Dendritic cell treated with granulocyte-macrophage colony-stimulating factor and Interleukin-4, amounts not matched to agents 40 ng/mL and 50 ng/mL, for 4 days (primary cell): ENCODE data around the gene EYA2.

ENCODE experiments used
- H3K27ac Mint-ChIP-seq: one replicate; pipeline ENCODE4 v1.8.0; 2022; ENCODE audit warnings: mild to moderate bottlenecking, mixed read lengths
- H3K27me3 Mint-ChIP-seq: one replicate; pipeline ENCODE4 v1.8.0; 2022; ENCODE audit warnings: mild to moderate bottlenecking, mixed read lengths
- H3K36me3 Mint-ChIP-seq: one replicate; pipeline ENCODE4 v1.8.0; 2022; ENCODE audit warnings: low read depth, mixed read lengths
- H3K4me1 Mint-ChIP-seq: one replicate; pipeline ENCODE4 v1.8.0; 2022; ENCODE audit warnings: low read depth, mixed read lengths
- H3K4me3 Mint-ChIP-seq: one replicate; pipeline ENCODE4 v1.8.0; 2022; ENCODE audit warnings: mild to moderate bottlenecking, moderate library complexity, mixed read lengths
- H3K9me3 Mint-ChIP-seq: one replicate; pipeline ENCODE4 v1.8.0; 2022; ENCODE audit warnings: mixed read lengths
- intact Hi-C: fragments of 100-400 bp; cut with micrococcal nuclease; formaldehyde crosslinking; loops from one replicate; pipeline ENCODE4 v1.15.0; 2022

EYA2 gene

DNA sequence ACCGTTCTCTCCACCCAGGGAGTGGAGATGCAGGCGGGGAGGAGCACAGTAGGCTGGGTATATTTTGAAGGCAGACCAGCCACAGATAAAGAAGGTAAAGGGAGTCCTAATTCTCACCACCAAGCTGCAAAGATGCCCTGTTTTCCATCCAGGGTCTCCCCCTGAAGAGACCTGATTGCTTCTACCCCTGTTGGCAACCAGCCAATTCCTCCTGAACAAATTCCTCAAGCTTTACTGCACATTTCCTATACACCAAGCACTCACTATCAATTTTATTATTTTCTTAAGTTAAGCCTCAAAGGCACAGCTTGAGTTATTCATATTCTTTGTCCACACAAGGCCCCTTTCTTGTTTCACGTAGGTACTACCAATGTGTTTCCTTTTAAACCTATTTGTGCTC is 214.4 kb downstream of the EYA2 start:
- H3K27me3 Mint-ChIP-seq: peaks cover 5% of the 10 kb centered on the region
- no peak overlapping the region for H3K27ac Mint-ChIP-seq
- H3K4me3 Mint-ChIP-seq: no peak overlapping the region
- H3K9me3 Mint-ChIP-seq: peaks cover 46% of the 10 kb centered on the region
- intact Hi-C loops: no loop called here
- peaks cover 20% of the 10 kb centered on the region for H3K4me1 Mint-ChIP-seq
- H3K36me3 Mint-ChIP-seq: no peaks in the 10 kb centered on the region

DNA sequence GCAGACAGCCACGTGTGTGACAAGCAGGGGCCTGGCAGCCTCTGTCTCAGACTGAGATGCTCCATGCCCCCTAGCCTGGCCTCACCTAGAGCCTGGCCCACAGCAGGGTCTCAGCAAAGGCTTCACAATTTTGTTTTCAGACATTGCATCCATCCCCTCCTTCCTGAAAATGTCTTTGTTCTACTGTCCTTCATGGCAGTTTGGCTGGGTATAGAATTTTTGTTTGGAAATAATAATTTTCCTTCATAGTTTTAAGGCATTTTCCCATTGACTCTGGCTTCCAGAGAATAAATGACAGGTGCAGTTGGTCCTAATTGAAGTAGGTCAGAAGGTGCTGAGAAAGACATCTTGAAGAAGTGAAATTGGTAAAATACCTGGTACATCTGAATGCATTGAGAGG is 216.2 kb downstream of the EYA2 start:
- Mint-ChIP-seq H3K36me3 (no peaks in the 10 kb centered on the region), H3K27ac (no peak overlapping the region), H3K4me3 (no peak overlapping the region), H3K4me1 (peaks cover 21% of the 10 kb centered on the region), H3K9me3 (peaks cover 31% of the 10 kb centered on the region), H3K27me3 (peaks cover 18% of the 10 kb centered on the region)
- intact Hi-C loops: no loop called here

DNA sequence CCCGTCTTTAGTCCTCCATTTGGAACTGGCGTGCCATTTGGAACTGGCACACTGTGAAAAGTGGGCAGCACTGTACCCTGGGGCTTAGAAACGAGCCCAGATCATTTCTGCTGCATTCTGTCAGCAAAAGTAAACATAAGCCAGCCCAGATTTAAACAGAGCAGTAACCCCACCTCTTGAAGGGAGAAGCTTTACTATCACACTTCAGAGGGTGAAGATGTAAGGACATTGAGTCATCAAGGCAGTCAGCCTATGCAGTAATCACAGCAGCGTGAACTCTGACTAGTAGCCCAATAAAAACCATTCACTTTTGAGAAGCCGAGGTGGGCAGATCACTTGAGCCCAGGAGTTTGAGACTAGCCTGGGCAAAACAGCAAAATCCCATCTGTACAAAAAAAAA is 216.9 kb downstream of the EYA2 start:
- Mint-ChIP-seq H3K9me3 (peaks cover 31% of the 10 kb centered on the region), H3K27me3 (peaks cover 20% of the 10 kb centered on the region), H3K36me3 (no peaks in the 10 kb centered on the region), H3K4me3 (no peak overlapping the region), H3K27ac (no peak overlapping the region), H3K4me1 (peaks cover 21% of the 10 kb centered on the region)
- intact Hi-C loops: no loop called here

DNA sequence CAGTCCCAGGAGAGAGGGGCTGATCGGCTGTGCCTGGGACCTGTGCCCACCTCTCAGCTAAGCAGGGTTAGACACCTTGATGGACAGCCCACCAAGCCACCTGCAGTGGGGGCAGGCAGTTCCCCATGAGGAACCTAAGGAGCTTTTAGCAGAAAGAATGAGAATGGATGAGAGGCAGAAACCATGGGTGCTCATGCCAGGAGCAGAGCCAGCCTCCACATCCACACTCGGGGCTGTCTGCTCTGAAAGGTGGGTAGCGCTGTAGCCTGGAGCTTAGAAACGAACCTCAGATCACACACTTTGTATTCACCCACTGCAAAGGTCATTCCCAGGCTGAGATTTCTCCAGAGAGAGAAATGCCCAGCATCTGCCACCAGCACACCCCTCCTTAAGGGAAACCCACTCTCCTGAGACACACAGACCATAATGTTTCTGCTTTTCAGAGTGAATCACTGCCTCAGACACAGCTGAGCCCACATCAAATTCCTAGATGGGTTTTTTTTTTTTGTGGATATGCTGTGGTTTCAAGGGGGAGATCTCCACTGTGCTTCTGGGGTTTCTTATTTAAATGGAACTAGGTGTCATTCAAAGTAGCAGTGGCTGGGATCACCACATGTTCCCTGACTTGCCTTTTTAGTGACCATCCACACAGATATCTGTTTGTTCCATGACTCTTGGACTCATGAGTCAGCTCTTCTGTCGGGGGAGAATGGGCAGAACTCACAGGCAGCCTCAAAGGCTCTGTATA is 218.9 kb downstream of the EYA2 start:
- Mint-ChIP-seq H3K36me3 (no peaks in the 10 kb centered on the region), H3K9me3 (peaks cover 18% of the 10 kb centered on the region), H3K4me3 (no peak overlapping the region), H3K27ac (no peak overlapping the region), H3K4me1 (peaks cover 25% of the 10 kb centered on the region), H3K27me3 (peaks cover 26% of the 10 kb centered on the region)
- intact Hi-C loops: no loop called here

DNA sequence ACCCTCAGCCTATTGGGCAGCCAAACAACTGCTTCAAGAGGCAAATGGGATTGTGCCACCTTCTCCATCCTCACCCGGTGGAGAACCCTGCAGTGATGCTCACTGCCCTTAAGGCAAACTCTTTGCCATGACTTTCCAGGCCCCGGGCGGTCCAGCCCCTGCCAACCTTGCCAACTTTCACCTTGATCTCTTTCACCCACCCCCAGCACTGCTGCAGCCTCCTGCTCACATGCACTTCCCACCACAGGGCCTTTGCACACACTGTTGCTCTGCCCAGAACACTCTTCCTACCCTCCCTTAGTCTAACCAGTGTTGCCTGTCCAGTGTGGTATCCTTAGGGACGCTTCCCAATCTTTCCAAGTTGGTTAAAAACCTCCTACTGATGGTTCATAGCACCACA is 221.1 kb downstream of the EYA2 start:
- intact Hi-C loops: no loop called here
- Mint-ChIP-seq H3K4me1 (peaks cover 38% of the 10 kb centered on the region), H3K27me3 (peaks cover 26% of the 10 kb centered on the region), H3K9me3 (peaks cover 16% of the 10 kb centered on the region), H3K36me3 (no peaks in the 10 kb centered on the region), H3K4me3 (no peak overlapping the region), H3K27ac (no peak overlapping the region)

DNA sequence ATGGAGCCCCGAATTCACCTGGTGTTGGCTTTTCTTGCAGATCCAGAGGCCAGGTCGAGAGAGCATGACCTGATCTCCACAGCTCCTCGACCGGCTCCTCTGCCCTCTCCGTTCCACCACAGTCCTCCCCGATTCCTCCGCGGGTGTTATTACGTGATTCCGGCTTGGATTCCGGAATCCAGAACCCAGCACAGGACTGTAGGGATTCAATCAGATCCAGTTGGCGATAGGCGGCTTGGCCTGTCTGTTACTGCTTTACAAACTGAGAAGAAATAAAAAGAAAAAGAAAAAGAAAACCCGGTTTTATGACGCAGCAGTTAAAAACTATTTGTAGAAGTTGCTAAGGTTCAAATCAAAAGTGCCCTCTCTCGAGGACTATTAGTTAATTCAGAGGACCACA is 222.7 kb downstream of the EYA2 start:
- Mint-ChIP-seq H3K4me3 (no peak overlapping the region), H3K36me3 (no peaks in the 10 kb centered on the region), H3K9me3 (no peaks in the 10 kb centered on the region), H3K4me1 (peaks cover 38% of the 10 kb centered on the region), H3K27me3 (peaks cover 23% of the 10 kb centered on the region), H3K27ac (peak overlapping the region; percentile 72)
- intact Hi-C loops: no loop called here

DNA sequence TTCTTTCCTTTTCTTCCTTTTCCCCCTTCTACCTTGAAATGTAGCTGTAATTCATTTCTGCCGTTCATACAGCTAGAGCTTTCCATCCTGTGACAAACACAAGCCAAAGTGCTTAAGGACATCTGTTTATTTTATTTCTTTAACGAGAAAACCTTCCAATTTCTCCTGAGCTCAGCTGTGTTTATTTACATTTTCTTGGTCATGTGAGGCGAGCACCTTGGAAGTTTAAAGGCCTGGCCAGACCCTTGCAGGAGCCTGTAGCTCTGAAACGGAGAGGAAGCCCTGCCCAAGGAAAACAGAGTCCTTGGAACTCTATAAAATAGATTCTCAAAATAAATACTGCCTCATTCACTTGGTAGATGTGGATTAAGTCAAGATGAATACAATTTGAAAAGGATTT is 223.1 kb downstream of the EYA2 start:
- intact Hi-C loops: no loop called here
- H3K27ac Mint-ChIP-seq: peak overlapping the region; percentile 72
- no peaks in the 10 kb centered on the region for H3K9me3 Mint-ChIP-seq
- peaks cover 38% of the 10 kb centered on the region for H3K4me1 Mint-ChIP-seq
- no peaks in the 10 kb centered on the region for H3K36me3 Mint-ChIP-seq
- H3K4me3 Mint-ChIP-seq: no peak overlapping the region
- peaks cover 23% of the 10 kb centered on the region for H3K27me3 Mint-ChIP-seq

DNA sequence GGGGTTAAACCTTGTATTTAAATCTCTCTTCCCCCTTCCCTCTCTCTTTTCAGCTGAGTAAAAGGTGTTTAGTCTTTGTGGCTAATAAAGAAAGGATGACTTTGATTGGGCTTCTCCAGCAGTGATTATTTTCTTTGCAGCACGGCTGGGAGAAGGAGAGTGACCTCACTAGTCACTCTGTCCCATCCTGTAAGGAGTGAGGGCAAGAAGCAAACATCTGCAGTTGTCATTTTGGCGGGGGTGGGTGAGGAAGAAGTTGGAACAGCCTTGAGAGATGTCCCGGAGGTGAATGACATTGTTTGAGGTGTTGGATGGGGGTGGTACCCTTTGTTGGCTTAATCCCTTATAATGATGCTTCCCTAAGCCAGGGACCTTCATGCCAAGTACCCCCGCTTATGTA is 223.6 kb downstream of the EYA2 start:
- Mint-ChIP-seq H3K27me3 (peaks cover 23% of the 10 kb centered on the region), H3K4me1 (peaks cover 37% of the 10 kb centered on the region), H3K4me3 (peak overlapping the region; percentile 2), H3K9me3 (no peaks in the 10 kb centered on the region), H3K27ac (peak overlapping the region; percentile 72), H3K36me3 (no peaks in the 10 kb centered on the region)
- intact Hi-C loops: no loop called here

DNA sequence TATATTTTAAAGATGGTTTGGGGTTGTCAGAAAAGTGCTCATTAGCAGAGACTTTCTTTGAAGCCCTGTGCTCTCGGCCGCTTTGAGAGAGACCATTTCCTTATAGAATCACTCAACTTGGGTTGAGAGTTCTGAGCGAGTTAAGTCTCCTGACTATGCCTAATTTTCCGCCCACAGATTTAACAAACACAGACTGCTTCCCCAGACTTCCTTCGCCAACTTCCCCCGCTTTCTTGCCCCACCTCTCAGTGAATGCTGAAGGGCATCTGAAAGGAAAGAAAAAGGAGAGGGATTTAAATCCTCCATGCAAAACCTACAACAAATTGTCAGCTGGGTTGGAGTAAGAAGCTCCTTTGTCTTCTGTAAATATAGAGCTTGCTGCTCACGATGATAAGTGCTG is 224.0 kb downstream of the EYA2 start:
- H3K9me3 Mint-ChIP-seq: no peaks in the 10 kb centered on the region
- peak overlapping the region; percentile 72 for H3K27ac Mint-ChIP-seq
- intact Hi-C loops: no loop called here
- no peak overlapping the region for H3K4me3 Mint-ChIP-seq
- H3K27me3 Mint-ChIP-seq: peaks cover 23% of the 10 kb centered on the region
- no peaks in the 10 kb centered on the region for H3K36me3 Mint-ChIP-seq
- peaks cover 35% of the 10 kb centered on the region for H3K4me1 Mint-ChIP-seq

DNA sequence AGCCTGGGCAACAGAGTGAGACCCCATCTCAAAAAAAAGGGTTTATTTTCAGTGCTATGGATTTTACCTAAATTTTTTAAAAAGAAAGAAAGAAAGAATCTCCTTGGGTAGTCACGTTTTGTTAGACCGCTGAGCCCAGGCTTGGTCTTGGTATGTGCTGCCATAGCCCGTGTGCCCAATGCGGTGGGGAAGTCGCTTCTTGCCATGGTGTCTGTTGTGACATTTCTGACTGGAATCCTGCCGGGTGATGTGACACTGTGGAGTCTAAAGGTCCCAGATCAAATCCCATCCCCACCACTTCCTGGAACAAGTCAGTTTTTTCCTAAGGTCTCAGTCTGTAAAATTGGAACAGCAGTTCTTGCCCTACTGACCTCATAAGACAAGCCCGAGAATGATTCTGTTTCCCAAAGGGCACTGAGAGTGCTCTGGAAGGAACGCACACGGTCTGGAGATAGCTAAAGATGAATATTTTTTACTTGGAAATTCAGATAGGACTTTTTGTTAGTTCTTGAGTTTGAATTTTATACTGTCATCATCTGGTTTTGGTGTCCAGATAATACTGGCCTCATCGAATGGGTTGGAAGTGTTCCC is 225.8 kb downstream of the EYA2 start:
- no peaks in the 10 kb centered on the region for H3K9me3 Mint-ChIP-seq
- H3K4me1 Mint-ChIP-seq: peaks cover 46% of the 10 kb centered on the region
- intact Hi-C loops: no loop called here
- H3K27me3 Mint-ChIP-seq: peaks cover 13% of the 10 kb centered on the region
- no peaks in the 10 kb centered on the region for H3K36me3 Mint-ChIP-seq
- no peak overlapping the region for H3K4me3 Mint-ChIP-seq
- no peak overlapping the region for H3K27ac Mint-ChIP-seq

DNA sequence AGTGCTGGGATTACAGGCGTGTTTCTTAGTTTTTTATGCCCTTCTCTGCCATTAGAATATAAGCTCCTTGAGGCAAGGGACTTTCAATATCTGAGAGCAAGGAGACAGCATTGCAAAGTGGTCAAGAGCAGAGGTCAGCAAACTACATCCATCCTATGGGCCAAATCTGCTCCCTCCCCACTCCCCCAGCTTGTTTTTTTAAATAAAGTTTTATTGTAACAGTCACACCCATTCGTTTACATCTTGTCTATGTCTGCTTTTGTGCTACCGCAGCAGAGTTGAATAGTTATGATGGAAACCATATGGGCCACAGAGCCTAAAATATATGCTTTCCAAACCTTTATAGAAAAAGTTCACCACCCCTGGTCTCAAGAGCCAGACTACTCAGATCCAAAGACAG is 227.9 kb downstream of the EYA2 start:
- Mint-ChIP-seq H3K9me3 (no peaks in the 10 kb centered on the region), H3K4me3 (no peak overlapping the region), H3K27me3 (no peaks in the 10 kb centered on the region), H3K27ac (no peak overlapping the region), H3K4me1 (peaks cover 49% of the 10 kb centered on the region), H3K36me3 (no peaks in the 10 kb centered on the region)
- intact Hi-C loops: no loop called here

DNA sequence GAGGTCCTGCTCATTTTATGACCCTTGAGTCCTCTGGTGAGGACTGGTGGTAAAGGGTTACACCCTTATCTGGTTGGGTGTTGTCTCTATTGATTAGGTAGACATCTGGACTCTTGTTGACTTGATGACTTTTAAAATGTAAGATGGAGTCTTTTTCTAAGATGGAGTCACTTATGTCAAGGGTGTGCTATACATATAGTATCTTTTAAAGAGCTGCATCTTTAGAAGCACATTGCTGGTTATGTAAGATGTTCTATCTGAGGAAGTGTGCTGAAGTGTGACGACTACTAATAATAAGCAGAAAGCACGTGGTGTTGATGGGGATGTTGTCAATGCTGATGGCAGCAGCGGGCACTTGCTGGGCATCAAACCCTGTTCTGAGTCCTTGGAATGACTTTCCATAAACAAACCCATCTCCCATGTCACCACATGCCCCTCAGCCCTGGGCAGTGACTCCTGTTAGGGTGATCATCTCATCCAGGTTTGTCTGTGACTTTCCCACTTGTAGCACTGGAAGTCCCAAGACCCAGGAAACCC is 229.6 kb downstream of the EYA2 start:
- H3K36me3 Mint-ChIP-seq: no peaks in the 10 kb centered on the region

DNA sequence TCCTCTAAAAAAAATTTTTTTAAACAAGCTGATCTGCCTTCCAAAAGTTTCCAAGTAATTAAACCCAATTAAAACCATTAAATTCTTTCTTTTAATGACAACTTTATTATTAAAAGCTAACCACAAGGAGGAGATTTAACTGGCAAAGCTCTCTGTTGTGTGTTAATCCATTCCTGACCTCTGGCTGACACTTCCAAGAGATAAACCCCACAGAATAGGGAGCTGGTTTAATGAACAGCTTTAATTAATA is 230.8 kb downstream of the EYA2 start:
- peak overlapping the region; percentile 86 for H3K27ac Mint-ChIP-seq
- H3K36me3 Mint-ChIP-seq: no peaks in the 10 kb centered on the region
- H3K4me1 Mint-ChIP-seq: peaks cover 27% of the 10 kb centered on the region
- H3K27me3 Mint-ChIP-seq: peaks cover 7% of the 10 kb centered on the region
- intact Hi-C loops: no loop called here
- peaks cover 8% of the 10 kb centered on the region for H3K9me3 Mint-ChIP-seq
- no peak overlapping the region for H3K4me3 Mint-ChIP-seq

More for the DNA sequence above, 229.6 kb downstream of the EYA2 start:
- Mint-ChIP-seq H3K4me3 (no peak overlapping the region), H3K9me3 (peaks cover 4% of the 10 kb centered on the region), H3K4me1 (peaks cover 32% of the 10 kb centered on the region), H3K27me3 (peaks cover 4% of the 10 kb centered on the region), H3K27ac (peak overlapping the region; percentile 86)
- intact Hi-C loops: no loop called here

DNA sequence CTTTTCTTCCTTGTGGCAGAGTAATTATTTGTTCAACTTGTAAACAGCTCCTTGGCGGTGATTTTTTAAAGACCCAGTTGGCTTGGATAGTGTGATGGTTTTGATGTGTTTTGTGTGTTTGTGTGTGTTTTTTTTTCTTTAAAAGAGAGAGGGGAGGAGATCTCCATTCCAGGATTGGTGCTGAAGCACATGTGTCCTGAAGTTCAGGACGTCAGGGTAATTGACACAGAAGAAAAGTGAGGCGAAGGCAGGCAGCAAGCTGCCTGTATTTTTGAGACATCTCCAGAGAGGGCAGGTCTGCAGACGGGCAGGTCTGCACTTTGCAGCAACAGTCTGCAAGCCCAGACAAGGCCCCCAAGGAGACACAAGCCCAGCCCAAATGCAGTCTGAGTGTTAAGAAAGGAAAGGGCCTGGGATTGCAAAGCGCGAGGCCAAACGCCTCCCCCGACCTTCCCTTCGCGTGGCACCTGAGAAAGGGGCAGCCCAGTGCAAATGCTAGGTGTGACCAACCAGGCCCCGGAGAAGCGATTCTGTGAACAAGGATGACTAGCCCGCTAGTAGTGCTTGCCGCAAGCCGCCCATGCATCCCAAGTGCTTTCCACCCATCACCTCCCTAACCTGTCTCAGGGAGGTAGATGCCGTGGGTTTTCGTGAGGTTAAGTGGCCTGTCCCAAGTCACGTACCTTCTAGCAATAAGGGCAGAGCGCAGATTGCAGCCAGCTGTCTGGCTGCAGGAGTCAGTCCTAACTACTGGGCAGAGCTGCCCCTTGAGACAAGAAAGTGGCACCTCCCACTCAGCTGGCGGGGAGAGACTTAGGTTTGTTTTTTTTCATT is 231.3 kb downstream of the EYA2 start:
- intact Hi-C loops: no loop called here
- H3K4me3 Mint-ChIP-seq: no peak overlapping the region
- H3K36me3 Mint-ChIP-seq: no peaks in the 10 kb centered on the region
- H3K9me3 Mint-ChIP-seq: peaks cover 8% of the 10 kb centered on the region
- H3K4me1 Mint-ChIP-seq: peaks cover 27% of the 10 kb centered on the region
- H3K27ac Mint-ChIP-seq: peak overlapping the region; percentile 86
- H3K27me3 Mint-ChIP-seq: peaks cover 7% of the 10 kb centered on the region
